K562 (cell line): ENCODE data around the gene FAM169A. TPM values are rescaled to one million over a fixed set of nuclear protein-coding genes. Genes with fewer than 3 reads are reported as not detected.
A peak's percentile ranks its signal among the peaks of the same experiment; 100 is the strongest.

Experiments
- ARID3A ChIP-seq: IDR thresholded peaks from 2 replicates; pipeline ENCODE4 v1.6.1; 2012; ENCODE audit warnings: low read depth, low read length, improper control_type of control experiment, borderline replicate concordance
- ARID4B ChIP-seq: sonication (generic); formaldehyde crosslinking; IDR thresholded peaks from 2 replicates; pipeline ENCODE4 v1.8.0; 2022; ENCODE audit warnings: mild to moderate bottlenecking, missing genetic modification reagents
- E2F8 ChIP-seq: fragments of 450-650 bp; IDR thresholded peaks from 2 replicates; pipeline ENCODE4 v1.7.1; 2018; ENCODE audit warnings: mild to moderate bottlenecking, low read depth; ENCODE audit not compliant: partially characterized antibody
- GABPB1 ChIP-seq: sonication (generic); formaldehyde crosslinking; IDR thresholded peaks from 2 replicates; pipeline ENCODE4 v1.8.0; 2022; ENCODE audit warnings: mild to moderate bottlenecking, missing genetic modification reagents
- HCFC1 ChIP-seq: IDR thresholded peaks from 2 replicates; pipeline ENCODE4 v1.6.1; 2012; ENCODE audit warnings: low read depth, low read length, improper control_type of control experiment
- ID3 ChIP-seq, 2 experiments: fragments of 250-450 bp in 1 of 2; fragments of 450-650 bp in 1 of 2; sonication (Bioruptor Pico) in 1 of 2; IDR thresholded peaks; 2 replicates each; pipeline versions ENCODE4 v1.6.1 to v1.8.0; 2016 to 2021; ENCODE audit warnings: mild to moderate bottlenecking in 2 of 2, moderate library complexity in 2 of 2, missing compliant biosample characterization in 1 of 2, missing genetic modification characterization in 1 of 2
- KAT7 ChIP-seq: sonication (generic); formaldehyde crosslinking; IDR thresholded peaks from 2 replicates; pipeline ENCODE4 v1.8.0; 2022; ENCODE audit warnings: missing genetic modification reagents, mild to moderate bottlenecking, borderline replicate concordance
- SAFB ChIP-seq: fragments of 200-400 bp; formaldehyde crosslinking; IDR thresholded peaks from 2 replicates; pipeline ENCODE4 v1.6.1; 2017; ENCODE audit warnings: low read depth, low read length, borderline replicate concordance
- STAT5B ChIP-seq: fragments of 250-450 bp; sonication (Bioruptor Pico); IDR thresholded peaks from 2 replicates; pipeline ENCODE4 v1.8.0; 2021; ENCODE audit warnings: mild to moderate bottlenecking, inconsistent platforms
- UBTF ChIP-seq, 2 experiments: IDR thresholded peaks; 2 replicates each; pipeline ENCODE4 v1.6.1; 2012; ENCODE audit warnings: improper control_type of control experiment in 2 of 2, low read depth in 2 of 2, low read length in 2 of 2, borderline replicate concordance in 1 of 2
- ZNF184 ChIP-seq: sonication (generic); formaldehyde crosslinking; IDR thresholded peaks from 2 replicates; pipeline ENCODE4 v1.5.0; 2020; ENCODE audit warnings: missing genetic modification reagents
- ZNF217 ChIP-seq: sonication (generic); formaldehyde crosslinking; IDR thresholded peaks from 2 replicates; pipeline ENCODE4 v1.8.0; 2022; ENCODE audit warnings: mild to moderate bottlenecking, missing genetic modification reagents
- polyA plus RNA-seq, 8 experiments: library from polyadenylated mRNA; depleted of rRNA in 4 of 8; stranded (reverse) in 5 of 8; unstranded in 3 of 8; fragments of >200 nt; fragmentation: Nextera tagmentation in 2 of 8; fragmentation: Illumina TruSeq in 1 of 8; extraction: Ambion mirVana in 2 of 8; extraction: Trizol in 1 of 8; gene quantifications; 2 replicates each; pipeline versions ENCODE4 v1.2.1 to v1.2.3, GENCODE V29; 2011 to 2014; ENCODE audit warnings: inconsistent platforms in 1 of 8, missing spikeins in 1 of 8
- total RNA-seq, 7 experiments: library from RNA; depleted of rRNA in 6 of 7; stranded (reverse); fragments of >200 nt in 6 of 7; fragmentation: Illumina TruSeq in 2 of 7; extraction: Trizol in 2 of 7; gene quantifications; 2 replicates each; pipeline versions ENCODE4 v1.2.1 to v1.2.3, GENCODE V29; 2011 to 2021; ENCODE audit warnings: low replicate concordance in 1 of 7

The FAM169A gene
- total and polyA plus RNA-seq, 9 of the 15 experiments (the other 6 are each of a cell fraction or from before 2014, with no cell fraction given): 0.01 to 0.04 TPM; not detected in 7

- peak; percentile 85 for TF ChIP-seq HCFC1
- TF ChIP-seq ZNF217 (CRISPR knock-in tag): no peak
- TF ChIP-seq ARID4B: peak; percentile 90
- peak; percentile 100 for TF ChIP-seq GABPB1
- no peak for TF ChIP-seq SAFB
- no peak for TF ChIP-seq ARID3A
- no peak for TF ChIP-seq STAT5B (CRISPR knock-in tag)
- no peak for TF ChIP-seq ID3 (CRISPR knock-in tag; IDR thresholded peaks at IDR 0.05)
- TF ChIP-seq ID3 (tag; IDR thresholded peaks at IDR 0.05): peak; percentile 82
- peak; percentile 85 to 91; a peak in 3 of 4 replicates for TF ChIP-seq UBTF (IDR thresholded peaks at IDR 0.05; ENCODE audit: borderline replicate concordance in 1 of 2, low read depth in 2 of 2, low read length in 2 of 2)
- peak; percentile 39; the same call in 1 of the 2 replicates for TF ChIP-seq KAT7 (CRISPR knock-in tag)
- TF ChIP-seq E2F8: peak; percentile 94
- TF ChIP-seq ZNF184 (CRISPR knock-in tag): no peak
Observed at GRCh38 chr5:74766849-74767578, 99.2 kb downstream of the FAM169A start, which contains the start of the genes GFM2 and NSA2 (continued).
